Measurements from ENCODE around the gene NHLH1.
A peak's percentile ranks its signal among the peaks of the same experiment; 100 is the strongest.

NHLH1 gene

DNA sequence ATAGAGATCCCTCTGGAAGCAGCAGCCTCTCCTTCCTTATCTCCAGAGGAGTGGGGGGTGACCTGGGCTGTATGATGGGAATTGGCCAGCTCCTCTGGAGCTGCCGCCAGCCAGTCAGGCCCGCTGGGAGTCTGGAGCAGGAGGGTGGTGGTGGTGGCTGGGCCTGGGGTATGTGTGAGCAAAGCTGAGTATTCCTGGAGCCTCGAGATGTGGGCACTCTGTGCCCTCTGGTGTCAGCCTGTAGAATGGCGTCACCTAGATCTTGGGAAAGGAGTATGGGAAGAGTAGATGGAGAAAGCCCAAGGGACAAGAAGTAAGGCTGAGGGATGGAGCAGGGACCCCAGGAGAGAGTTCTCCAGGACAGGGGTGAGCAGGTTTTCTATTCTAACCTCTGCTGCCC lies 49.5 kb downstream of the NHLH1 start:
- no peak overlapping the region for H3K4me3 ChIP-seq (replicated peaks; ENCODE audit: low read depth, low read length)
- peak; percentile 65 for DNase-seq (ENCODE audit: low read depth)
- TF ChIP-seq, protein P1, sequence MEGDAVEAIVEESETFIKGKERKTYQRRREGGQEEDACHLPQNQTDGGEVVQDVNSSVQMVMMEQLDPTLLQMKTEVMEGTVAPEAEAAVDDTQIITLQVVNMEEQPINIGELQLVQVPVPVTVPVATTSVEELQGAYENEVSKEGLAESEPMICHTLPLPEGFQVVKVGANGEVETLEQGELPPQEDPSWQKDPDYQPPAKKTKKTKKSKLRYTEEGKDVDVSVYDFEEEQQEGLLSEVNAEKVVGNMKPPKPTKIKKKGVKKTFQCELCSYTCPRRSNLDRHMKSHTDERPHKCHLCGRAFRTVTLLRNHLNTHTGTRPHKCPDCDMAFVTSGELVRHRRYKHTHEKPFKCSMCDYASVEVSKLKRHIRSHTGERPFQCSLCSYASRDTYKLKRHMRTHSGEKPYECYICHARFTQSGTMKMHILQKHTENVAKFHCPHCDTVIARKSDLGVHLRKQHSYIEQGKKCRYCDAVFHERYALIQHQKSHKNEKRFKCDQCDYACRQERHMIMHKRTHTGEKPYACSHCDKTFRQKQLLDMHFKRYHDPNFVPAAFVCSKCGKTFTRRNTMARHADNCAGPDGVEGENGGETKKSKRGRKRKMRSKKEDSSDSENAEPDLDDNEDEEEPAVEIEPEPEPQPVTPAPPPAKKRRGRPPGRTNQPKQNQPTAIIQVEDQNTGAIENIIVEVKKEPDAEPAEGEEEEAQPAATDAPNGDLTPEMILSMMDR (IDR thresholded peaks at IDR 0.05; ENCODE audit: low read length, missing control alignments): peak; percentile 61

DNA sequence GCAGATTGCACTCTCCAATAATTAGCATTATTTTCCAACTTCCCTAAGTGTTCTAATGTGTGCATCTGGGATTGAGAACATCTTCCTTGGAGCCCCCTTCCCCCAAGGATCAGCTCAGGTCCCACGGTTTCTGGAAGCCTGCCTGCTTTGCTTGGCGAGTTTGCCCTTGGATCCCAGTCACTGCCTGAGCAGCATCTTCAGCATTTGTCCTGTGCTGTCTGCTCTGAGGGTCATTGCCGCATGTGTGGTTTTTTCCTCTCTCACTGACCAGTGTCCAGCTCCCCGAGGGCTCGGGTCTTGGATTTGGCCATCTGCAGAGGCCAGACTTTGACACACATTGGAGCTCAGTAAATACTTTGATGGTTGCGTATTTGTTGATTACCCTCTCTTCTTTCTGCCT lies 51.6 kb downstream of the NHLH1 start:
- H3K4me3 ChIP-seq (replicated peaks; ENCODE audit: low read depth, low read length): no peak overlapping the region
- no peak for DNase-seq (ENCODE audit: low read depth)
- TF ChIP-seq, protein P1 (IDR thresholded peaks at IDR 0.05; ENCODE audit: low read length, missing control alignments): no peak

DNA sequence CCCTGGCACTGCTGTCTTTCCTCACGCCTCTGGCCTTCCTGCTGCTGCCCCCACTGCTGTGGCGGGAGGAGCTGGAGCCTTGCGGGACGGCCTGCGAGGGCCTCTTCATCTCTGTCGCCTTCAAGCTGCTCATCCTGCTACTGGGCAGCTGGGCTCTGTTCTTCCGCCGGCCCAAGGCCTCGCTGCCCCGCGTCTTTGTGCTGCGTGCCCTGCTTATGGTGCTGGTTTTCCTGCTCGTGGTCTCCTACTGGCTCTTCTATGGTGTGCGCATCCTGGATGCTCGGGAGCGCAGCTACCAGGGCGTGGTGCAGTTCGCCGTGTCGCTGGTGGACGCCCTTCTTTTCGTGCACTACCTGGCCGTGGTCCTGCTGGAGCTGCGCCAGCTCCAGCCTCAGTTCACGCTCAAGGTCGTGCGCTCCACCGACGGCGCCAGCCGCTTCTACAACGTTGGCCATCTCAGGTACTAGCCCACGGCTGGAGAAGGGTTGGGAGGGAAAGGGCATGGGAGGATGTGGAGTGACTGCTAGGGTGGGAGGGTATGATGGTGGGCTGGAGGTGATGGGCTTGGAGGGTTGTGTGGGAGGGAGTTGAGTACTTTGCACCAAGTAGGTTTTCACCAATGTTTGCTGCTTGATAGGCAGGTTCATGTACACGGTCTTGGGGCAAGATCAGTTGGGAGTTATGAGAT lies 52.4 kb downstream of the NHLH1 start:
- H3K4me3 ChIP-seq (replicated peaks; ENCODE audit: low read depth, low read length): no peak overlapping the region
- DNase-seq (ENCODE audit: low read depth): no peak
- TF ChIP-seq, protein P1 (IDR thresholded peaks at IDR 0.05; ENCODE audit: low read length, missing control alignments): no peak

DNA sequence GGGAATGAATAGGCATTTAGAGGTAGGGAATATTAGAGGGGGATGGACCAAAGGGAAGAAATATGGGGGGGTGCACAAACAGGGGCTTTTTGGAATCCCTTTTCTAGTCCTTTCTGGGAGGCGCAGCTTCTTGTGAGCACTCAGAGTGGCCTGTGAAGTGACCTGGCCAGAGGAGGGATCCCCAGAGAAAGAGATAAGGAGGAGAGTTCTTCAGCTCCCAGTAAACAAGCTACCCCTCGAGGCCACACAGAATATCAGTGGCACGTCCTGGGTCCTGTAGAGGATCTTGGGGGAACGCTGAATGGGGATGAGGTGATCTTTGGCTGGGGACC lies 52.9 kb downstream of the NHLH1 start:
- TF ChIP-seq, protein P1 (IDR thresholded peaks at IDR 0.05; ENCODE audit: low read length, missing control alignments): no peak
- no peak for DNase-seq (ENCODE audit: low read depth)
- no peak overlapping the region for H3K4me3 ChIP-seq (replicated peaks; ENCODE audit: low read depth, low read length)

DNA sequence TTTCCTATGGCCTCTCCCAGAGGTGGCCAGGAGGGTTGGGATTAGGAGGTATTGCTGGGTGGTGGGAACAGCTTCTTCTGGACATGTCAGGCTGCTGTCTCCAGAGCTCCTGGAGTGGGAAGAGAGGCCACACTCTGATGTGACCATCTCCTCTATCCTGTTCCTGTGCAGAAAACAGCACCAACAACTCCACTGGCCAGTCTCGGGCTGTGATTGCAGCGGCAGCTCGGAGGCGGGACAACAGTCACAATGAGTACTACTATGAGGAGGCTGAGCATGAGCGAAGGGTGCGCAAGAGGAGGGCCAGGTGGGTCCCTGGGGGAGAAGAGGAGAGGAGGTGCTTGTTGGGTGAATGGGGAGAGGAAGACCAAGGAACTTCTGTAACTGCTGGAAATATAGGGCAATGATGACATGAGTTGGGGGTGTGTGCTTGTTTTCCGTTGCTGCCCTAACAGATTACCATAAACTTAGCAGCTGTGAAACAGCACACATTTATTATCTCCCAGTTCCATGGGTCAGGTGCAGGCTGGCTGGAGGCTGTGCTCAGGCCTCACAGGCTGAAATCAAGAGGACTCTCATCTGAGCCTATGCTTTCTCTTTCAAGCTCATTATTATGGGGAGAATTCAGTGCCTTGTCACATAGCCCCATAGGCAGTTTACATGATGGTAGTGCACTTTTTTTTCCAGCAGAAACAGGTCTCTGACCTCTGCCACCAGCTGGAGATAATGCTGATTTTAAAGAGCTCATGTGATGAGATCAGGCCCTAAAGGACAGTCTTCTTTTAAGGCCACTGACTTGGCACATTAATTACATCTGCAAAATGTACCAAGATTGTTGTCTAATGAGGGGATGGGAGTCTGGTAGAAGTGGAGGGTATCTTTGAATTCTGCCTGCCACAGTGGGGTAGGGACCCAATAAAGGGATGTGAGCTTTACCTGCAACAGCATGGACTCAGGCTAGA lies 54.3 kb downstream of the NHLH1 start:
- TF ChIP-seq, protein P1 (IDR thresholded peaks at IDR 0.05; ENCODE audit: low read length, missing control alignments): no peak

DNA sequence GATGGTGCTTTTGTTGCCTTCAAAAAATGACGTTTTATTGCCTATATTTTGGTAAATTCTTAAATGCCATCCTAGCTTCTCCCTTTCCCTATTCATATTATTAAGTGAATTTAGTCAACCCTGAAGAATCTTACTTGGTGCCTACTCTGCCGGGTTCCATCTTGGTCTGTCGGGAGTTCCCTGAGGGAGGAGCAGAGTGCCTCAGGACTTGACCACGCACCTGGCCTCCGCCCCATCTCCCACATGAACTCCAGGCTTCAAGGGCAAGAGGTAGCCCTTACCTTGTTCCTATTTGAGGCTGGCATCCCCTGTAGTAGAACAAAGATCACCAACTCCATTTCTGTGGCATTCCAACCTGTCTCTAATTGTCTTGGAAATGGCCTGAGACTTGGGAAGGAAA lies 55.0 kb downstream of the NHLH1 start:
- TF ChIP-seq, protein P1 (IDR thresholded peaks at IDR 0.05; ENCODE audit: low read length, missing control alignments): no peak
- H3K4me3 ChIP-seq (replicated peaks; ENCODE audit: low read depth, low read length): no peak overlapping the region
- DNase-seq (ENCODE audit: low read depth): no peak

More for the DNA sequence above, 54.3 kb downstream of the NHLH1 start:
- DNase-seq (ENCODE audit: low read depth): no peak
- no peak overlapping the region for H3K4me3 ChIP-seq (replicated peaks; ENCODE audit: low read depth, low read length)
